Measurements from ENCODE around the gene CACNA2D4.

CACNA2D4 gene

DNA sequence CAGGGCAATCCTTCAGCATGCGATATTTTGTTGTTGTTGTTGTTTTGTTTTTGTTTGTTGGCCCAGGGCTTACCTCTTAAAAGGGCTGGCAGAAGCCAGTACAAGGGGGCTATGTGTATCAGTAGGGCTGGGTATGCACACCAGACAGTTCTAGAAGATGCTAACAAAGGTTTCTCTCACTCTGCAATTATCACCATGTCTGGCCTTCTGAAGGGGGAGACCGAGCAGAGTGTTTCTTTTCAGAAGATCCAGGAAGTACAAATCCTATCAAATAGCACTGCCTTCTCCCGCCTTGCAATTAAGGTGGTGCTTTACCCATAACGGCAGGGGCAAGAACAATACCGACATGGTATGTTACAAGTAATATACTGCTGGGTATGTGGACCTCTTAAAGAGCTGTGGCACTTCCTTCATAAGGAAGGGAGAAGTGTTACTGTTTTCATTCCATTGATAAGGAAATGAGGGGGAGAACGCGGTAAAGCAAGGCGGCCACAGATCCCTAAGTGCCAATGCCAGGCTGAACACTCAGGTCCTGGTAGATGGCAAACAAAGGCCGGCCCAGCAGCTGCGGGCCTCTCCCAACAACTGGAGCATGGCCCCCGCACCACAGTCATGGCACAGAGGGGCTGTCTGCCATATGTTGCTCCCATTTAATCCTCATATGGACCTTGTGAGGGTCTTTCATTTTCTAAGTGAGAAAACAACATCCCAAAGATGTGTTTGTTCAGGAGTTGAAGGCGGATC, 19.2 kb upstream of the CACNA2D4 start:
- TF ChIP-seq, protein P1, sequence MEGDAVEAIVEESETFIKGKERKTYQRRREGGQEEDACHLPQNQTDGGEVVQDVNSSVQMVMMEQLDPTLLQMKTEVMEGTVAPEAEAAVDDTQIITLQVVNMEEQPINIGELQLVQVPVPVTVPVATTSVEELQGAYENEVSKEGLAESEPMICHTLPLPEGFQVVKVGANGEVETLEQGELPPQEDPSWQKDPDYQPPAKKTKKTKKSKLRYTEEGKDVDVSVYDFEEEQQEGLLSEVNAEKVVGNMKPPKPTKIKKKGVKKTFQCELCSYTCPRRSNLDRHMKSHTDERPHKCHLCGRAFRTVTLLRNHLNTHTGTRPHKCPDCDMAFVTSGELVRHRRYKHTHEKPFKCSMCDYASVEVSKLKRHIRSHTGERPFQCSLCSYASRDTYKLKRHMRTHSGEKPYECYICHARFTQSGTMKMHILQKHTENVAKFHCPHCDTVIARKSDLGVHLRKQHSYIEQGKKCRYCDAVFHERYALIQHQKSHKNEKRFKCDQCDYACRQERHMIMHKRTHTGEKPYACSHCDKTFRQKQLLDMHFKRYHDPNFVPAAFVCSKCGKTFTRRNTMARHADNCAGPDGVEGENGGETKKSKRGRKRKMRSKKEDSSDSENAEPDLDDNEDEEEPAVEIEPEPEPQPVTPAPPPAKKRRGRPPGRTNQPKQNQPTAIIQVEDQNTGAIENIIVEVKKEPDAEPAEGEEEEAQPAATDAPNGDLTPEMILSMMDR (IDR thresholded peaks at IDR 0.05; ENCODE audit: control insufficient read depth, insufficient read depth, low read depth, low read length, missing control alignments) = no peak
- H3K4me3 ChIP-seq (ENCODE audit: control insufficient read depth, low read depth, low read length) = no peak overlapping the region
- DNase-seq (ENCODE audit: low read depth) = no peak

DNA sequence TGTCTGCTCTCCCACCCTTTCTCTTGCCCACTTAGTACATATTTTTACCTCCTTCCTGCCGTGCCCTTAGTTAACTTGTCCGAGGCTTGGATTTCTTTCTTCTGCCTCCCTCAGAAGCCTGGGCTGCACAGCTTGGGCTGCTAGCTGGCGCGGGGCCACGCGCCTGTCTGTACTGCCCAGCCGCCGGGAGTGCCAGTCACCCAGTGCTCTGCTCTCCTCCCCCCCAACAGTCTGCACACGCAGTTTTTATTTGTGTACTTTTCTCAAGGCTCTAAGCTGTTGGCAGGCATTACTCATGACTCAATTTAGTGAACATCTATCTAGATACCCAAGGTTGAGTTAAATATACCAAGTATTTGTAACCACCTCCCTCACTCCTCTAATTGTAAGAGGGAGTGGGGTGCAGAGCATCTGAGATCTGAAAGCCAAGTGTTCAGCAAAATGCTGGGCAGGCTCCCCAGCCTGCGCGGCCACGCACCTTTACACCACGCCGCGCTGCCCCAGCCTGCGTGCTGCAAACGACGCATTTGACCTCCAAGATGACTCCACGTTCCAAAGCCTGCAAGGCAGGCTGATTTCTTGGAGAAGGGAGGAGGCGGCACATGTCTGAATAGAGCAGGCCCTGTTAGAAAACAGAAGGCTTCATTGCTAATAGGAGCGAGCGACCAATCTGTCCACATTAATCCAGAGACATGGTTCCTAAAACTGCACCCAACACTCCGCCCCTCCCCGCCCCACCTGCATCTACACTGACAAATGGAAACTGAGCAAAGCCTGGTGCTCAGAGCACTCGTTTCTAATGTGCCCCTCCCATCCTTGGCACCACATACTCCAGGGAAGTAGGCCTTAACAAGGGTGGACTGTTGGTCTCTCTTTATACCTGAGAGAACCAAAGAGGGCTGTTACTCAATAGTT, 18.2 kb upstream of the CACNA2D4 start:
- peak; percentile 50 for DNase-seq (ENCODE audit: low read depth)
- TF ChIP-seq, protein P1 (IDR thresholded peaks at IDR 0.05; ENCODE audit: control insufficient read depth, insufficient read depth, low read depth, low read length, missing control alignments) = no peak
- H3K4me3 ChIP-seq (ENCODE audit: control insufficient read depth, low read depth, low read length) = no peak overlapping the region

DNA sequence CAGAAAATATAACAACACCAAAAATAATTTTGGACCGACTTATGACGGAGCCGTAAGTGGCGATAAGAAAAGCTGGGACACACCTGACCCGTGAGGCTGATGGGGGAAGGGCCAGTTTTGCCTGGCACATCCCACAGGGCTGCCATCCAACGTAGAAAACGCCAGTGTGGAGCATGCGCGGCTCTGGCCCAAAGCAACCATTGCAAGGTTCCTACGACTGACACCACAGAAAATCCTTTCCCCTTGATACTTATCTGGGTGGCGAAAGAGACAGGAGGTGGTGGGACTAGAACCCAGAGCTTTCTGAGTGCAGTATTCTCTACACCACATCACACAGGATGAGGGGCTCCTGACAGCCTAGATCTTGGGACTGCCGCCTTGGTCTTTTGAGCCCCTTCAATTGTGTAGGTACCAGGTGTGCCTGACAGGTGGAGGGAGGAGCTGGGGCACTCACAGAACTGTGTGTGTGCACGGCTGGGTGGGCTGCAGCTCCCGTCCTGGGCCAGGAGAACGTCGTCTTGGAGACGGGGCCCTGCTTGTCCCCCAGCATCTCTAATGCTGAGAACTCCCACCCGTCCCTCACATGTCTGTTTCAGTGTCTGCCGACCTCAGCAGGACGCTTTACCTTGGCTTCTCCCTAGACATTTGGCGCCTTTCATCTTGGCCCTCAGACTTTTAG, 17.4 kb upstream of the CACNA2D4 start:
- TF ChIP-seq, protein P1 (IDR thresholded peaks at IDR 0.05; ENCODE audit: control insufficient read depth, insufficient read depth, low read depth, low read length, missing control alignments) = no peak
- DNase-seq (ENCODE audit: low read depth) = no peak
- H3K4me3 ChIP-seq (ENCODE audit: control insufficient read depth, low read depth, low read length) = no peak overlapping the region

DNA sequence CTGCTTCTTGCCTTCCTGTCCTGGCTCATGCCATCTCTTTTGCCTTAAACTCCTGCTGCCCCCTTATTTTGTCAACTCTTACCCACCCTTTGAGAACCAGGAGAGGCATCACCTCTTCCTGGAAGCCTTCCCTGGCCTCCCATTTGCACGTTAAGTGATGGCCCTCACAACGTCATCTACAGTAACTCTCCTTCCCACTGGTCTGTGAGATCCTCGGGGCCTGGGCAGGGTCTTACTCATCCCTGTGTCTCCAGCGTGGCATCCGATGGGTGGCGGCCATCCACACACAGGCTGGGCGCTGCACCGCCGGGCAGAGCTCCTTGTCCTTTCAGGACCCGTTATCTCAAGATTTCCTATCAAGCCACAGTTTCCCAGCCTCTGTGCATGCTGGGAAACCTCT, 16.8 kb upstream of the CACNA2D4 start:
- no peak for DNase-seq (ENCODE audit: low read depth)
- TF ChIP-seq, protein P1 (IDR thresholded peaks at IDR 0.05; ENCODE audit: control insufficient read depth, insufficient read depth, low read depth, low read length, missing control alignments) = no peak
- H3K4me3 ChIP-seq (ENCODE audit: control insufficient read depth, low read depth, low read length) = no peak overlapping the region

DNA sequence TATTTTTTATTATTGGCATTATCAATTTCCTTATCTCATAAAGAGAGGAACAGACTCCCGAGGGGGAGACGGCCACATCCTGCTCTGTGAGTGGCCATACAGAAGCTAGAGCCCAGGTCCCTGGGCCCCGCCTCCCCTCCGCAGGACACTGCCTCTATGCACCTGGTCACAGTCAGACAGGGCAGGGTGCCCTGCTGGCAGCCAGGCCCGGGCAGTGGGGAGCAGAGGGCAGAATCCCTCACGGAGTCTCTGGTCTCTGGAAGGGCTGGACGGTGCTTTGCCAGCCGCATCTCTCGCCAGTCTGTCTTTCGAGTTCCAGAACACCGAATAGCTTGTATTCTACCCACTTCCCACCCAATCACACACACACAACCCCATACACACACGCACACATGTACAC, 16.4 kb upstream of the CACNA2D4 start:
- TF ChIP-seq, protein P1 (IDR thresholded peaks at IDR 0.05; ENCODE audit: control insufficient read depth, insufficient read depth, low read depth, low read length, missing control alignments) = no peak
- no peak for DNase-seq (ENCODE audit: low read depth)
- H3K4me3 ChIP-seq (ENCODE audit: control insufficient read depth, low read depth, low read length) = no peak overlapping the region

DNA sequence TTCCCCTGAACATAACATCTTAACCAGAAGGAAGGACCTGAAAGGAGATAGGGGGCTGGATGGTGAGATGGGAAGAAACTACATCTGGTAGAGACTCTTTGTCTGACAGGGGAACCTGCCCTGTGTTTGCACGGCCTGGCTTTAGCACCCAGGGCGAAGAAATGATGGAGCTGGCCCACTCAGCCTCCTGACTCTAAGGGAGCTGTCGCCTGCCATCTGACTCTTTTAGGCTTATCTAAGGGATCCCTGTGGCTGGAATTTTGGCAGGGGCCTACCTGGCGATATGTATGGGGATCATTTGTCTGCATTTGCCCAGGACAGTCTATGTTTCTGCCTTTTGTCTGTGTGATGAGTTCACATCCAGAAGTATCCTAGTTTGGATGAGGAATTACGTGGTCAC, 15.6 kb upstream of the CACNA2D4 start:
- TF ChIP-seq, protein P1 (IDR thresholded peaks at IDR 0.05; ENCODE audit: control insufficient read depth, insufficient read depth, low read depth, low read length, missing control alignments) = no peak
- no peak overlapping the region for H3K4me3 ChIP-seq (ENCODE audit: control insufficient read depth, low read depth, low read length)
- DNase-seq (ENCODE audit: low read depth) = no peak

Data from AG09309 (cell line).